PC-3 (cell line): ENCODE data around the gene SEPTIN5.
"Not testable (repeated sequence)": the region's sequence is repeated elsewhere in the genome, so short reads cannot be mapped to it uniquely, and the experiment has no call there.

Experiments
- EZH2 ChIP-seq: fragments of 300-600 bp; sonication (generic); IDR thresholded peaks from one replicate; pipeline ENCODE4 v1.6.1; 2017; ENCODE audit warnings: antibody characterized with exemption, mild to moderate bottlenecking, low read length; ENCODE audit not compliant: unreplicated experiment
- EZH2phosphoT487 ChIP-seq: fragments of 300-600 bp; sonication (generic); IDR thresholded peaks from 2 replicates; pipeline ENCODE4 v1.6.1; 2018; ENCODE audit warnings: mild to moderate bottlenecking, antibody characterized with exemption, low read length, borderline replicate concordance
- TF ChIP-seq, protein P1 (sequence below): fragments of 300-600 bp; sonication (generic); conservative IDR thresholded peaks from 2 replicates; pipeline ENCODE4 v1.5.1; 2017; ENCODE audit warnings: antibody characterized with exemption, low read depth, mild to moderate bottlenecking, low read length

DNA sequence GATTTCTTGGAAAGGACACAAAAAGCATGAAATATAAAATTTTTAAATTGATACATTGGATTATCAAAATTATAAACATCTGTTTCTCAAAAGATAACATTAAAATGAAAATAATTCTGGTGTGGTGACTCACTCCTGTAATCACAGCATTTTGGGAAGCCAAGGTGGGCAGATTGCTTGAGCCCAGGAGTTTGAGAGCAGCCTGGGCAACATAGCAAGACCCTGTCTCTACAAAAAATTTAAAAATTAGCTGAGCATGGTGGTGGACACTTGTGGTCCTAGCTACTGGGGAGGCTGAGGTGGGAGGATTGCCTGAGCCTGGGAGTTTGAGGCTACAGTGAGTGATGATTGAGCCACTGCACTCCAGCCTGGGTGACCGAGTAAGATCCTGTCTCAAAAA lies 16.4 kb upstream of the SEPTIN5 start:
- not testable (repeated sequence) for TF ChIP-seq EZH2, EZH2phosphoT487
- TF ChIP-seq, protein P1, sequence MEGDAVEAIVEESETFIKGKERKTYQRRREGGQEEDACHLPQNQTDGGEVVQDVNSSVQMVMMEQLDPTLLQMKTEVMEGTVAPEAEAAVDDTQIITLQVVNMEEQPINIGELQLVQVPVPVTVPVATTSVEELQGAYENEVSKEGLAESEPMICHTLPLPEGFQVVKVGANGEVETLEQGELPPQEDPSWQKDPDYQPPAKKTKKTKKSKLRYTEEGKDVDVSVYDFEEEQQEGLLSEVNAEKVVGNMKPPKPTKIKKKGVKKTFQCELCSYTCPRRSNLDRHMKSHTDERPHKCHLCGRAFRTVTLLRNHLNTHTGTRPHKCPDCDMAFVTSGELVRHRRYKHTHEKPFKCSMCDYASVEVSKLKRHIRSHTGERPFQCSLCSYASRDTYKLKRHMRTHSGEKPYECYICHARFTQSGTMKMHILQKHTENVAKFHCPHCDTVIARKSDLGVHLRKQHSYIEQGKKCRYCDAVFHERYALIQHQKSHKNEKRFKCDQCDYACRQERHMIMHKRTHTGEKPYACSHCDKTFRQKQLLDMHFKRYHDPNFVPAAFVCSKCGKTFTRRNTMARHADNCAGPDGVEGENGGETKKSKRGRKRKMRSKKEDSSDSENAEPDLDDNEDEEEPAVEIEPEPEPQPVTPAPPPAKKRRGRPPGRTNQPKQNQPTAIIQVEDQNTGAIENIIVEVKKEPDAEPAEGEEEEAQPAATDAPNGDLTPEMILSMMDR, result not testable (repeated sequence)
